ENCODE measurements around the gene CKLF.
"Not testable (repeated sequence)": the region's sequence is repeated elsewhere in the genome, so short reads cannot be mapped to it uniquely, and the experiment has no call there.

CKLF gene

GRCh38 chr16:66596986-66597848 is 44.8 kb downstream of the CKLF start:
- no peak for DNase-seq (ENCODE audit: low read depth in 3 of 3)

GRCh38 chr16:66598111-66598510 is 45.7 kb downstream of the CKLF start:
- DNase-seq (ENCODE audit: low read depth in 3 of 3) = no peak

- DNase-seq (ENCODE audit: low read depth in 3 of 3) = no peak
These were observed 47.4 kb downstream of the CKLF start for GRCh38 chr16:66599726-66600125.

GRCh38 chr16:66600477-66600876 is 48.1 kb downstream of the CKLF start:
- no peak for DNase-seq (ENCODE audit: low read depth in 3 of 3)

GRCh38 chr16:66601471-66601870 is 49.1 kb downstream of the CKLF start:
- DNase-seq (ENCODE audit: low read depth in 3 of 3) = no peak

- DNase-seq (ENCODE audit: low read depth in 3 of 3) = peak in 2 of 3 experiments; percentile 31 to 64
These were observed 51.4 kb downstream of the CKLF start for GRCh38 chr16:66603537-66604375.

GRCh38 chr16:66604376-66605176 is 52.2 kb downstream of the CKLF start, which contains the start of gene CMTM3:
Gene CMTM3 (plus strand): TSS chr16:66604704. CDS start chr16:66604806, 102 bp downstream.
- DNase-seq (ENCODE audit: low read depth in 3 of 3) = peak; percentile 53 to 74 (median 55)

- DNase-seq (ENCODE audit: low read depth in 3 of 3) = peak in 1 of 3 experiments; percentile 40
These were observed 53.0 kb downstream of the CKLF start for GRCh38 chr16:66605177-66605978.

- DNase-seq (ENCODE audit: low read depth in 3 of 3) = no peak
These were observed 53.8 kb downstream of the CKLF start for GRCh38 chr16:66605979-66606751.

- DNase-seq (ENCODE audit: low read depth in 3 of 3) = peak; percentile 72 to 87 (median 75)
These were observed 56.1 kb downstream of the CKLF start for GRCh38 chr16:66608241-66609138.

GRCh38 chr16:66609139-66609510 is 56.7 kb downstream of the CKLF start:
- DNase-seq (ENCODE audit: low read depth in 3 of 3) = no peak

- DNase-seq (ENCODE audit: low read depth in 3 of 3) = no peak
These were observed 57.9 kb downstream of the CKLF start for GRCh38 chr16:66610111-66610820.

GRCh38 chr16:66611911-66612310 is 59.5 kb downstream of the CKLF start:
- DNase-seq (ENCODE audit: low read depth in 3 of 3) = not testable (repeated sequence)

- no peak for DNase-seq (ENCODE audit: low read depth in 3 of 3)
These were observed 60.0 kb downstream of the CKLF start for GRCh38 chr16:66612422-66612821.

GRCh38 chr16:66614161-66614802 is 61.9 kb downstream of the CKLF start:
- no peak for DNase-seq (ENCODE audit: low read depth in 3 of 3)

All from stimulated activated CD4-positive, alpha-beta T cell treated with anti-CD3 and anti-CD28 coated beads, TNF-alpha, amount 100 ng/mL, for 24 hours (primary cell).